ENCODE data around the gene TDP2.
A peak's percentile ranks its signal among the peaks of the same experiment; 100 is the strongest.
"Not testable (repeated sequence)": the region's sequence is repeated elsewhere in the genome, so short reads cannot be mapped to it uniquely, and the experiment has no call there.

Gene TDP2

GRCh38 chr6:24666641-24667377 lies at the start of gene TDP2, which contains the start of gene ACOT13:
Gene TDP2, minus strand, starts transcription at chr6:24666899. Its CDS starts 37 bp downstream, at chr6:24666862.
Gene ACOT13, plus strand, starts transcription at chr6:24667077. Its CDS starts 187 bp downstream, at chr6:24667264.
- peak; percentile 93 for DNase-seq (ENCODE audit: low read depth in 2 of 2)

- DNase-seq (ENCODE audit: low read depth in 2 of 2) = no peak
Observed at GRCh38 chr6:24710519-24711303, 44.0 kb upstream of the TDP2 start.

- no peak for DNase-seq (ENCODE audit: low read depth in 2 of 2)
Observed at GRCh38 chr6:24709014-24709711, 42.5 kb upstream of the TDP2 start.

GRCh38 chr6:24708612-24709011 lies 41.9 kb upstream of the TDP2 start:
- DNase-seq (ENCODE audit: low read depth in 2 of 2) = no peak

GRCh38 chr6:24704468-24704867 lies 37.8 kb upstream of the TDP2 start:
- no peak for DNase-seq (ENCODE audit: low read depth in 2 of 2)

GRCh38 chr6:24702720-24703282 lies 36.1 kb upstream of the TDP2 start:
- no peak for DNase-seq (ENCODE audit: low read depth in 2 of 2)

GRCh38 chr6:24699521-24700359 lies 33.0 kb upstream of the TDP2 start:
- DNase-seq (ENCODE audit: low read depth in 2 of 2) = no peak

- DNase-seq (ENCODE audit: low read depth in 2 of 2) = no peak
Observed at GRCh38 chr6:24696097-24696496, 29.4 kb upstream of the TDP2 start.

- DNase-seq (ENCODE audit: low read depth in 2 of 2) = not testable (repeated sequence)
Observed at GRCh38 chr6:24695635-24696034, 28.9 kb upstream of the TDP2 start.

- no peak for DNase-seq (ENCODE audit: low read depth in 2 of 2)
Observed at GRCh38 chr6:24694198-24694597, 27.5 kb upstream of the TDP2 start.

- no peak for DNase-seq (ENCODE audit: low read depth in 2 of 2)
Observed at GRCh38 chr6:24692848-24693592, 26.3 kb upstream of the TDP2 start.

- no peak for DNase-seq (ENCODE audit: low read depth in 2 of 2)
Observed at GRCh38 chr6:24692415-24692814, 25.7 kb upstream of the TDP2 start.

- no peak for DNase-seq (ENCODE audit: low read depth in 2 of 2)
Observed at GRCh38 chr6:24692003-24692402, 25.3 kb upstream of the TDP2 start.

GRCh38 chr6:24691550-24691949 lies 24.9 kb upstream of the TDP2 start:
- no peak for DNase-seq (ENCODE audit: low read depth in 2 of 2)

GRCh38 chr6:24690593-24690992 lies 23.9 kb upstream of the TDP2 start:
- DNase-seq (ENCODE audit: low read depth in 2 of 2) = no peak

GRCh38 chr6:24689964-24690363 lies 23.3 kb upstream of the TDP2 start:
- DNase-seq (ENCODE audit: low read depth in 2 of 2) = peak; percentile 8 to 21

- DNase-seq (ENCODE audit: low read depth in 2 of 2) = no peak
Observed at GRCh38 chr6:24686946-24687345, 20.2 kb upstream of the TDP2 start.

GRCh38 chr6:24686408-24686807 lies 19.7 kb upstream of the TDP2 start:
- DNase-seq (ENCODE audit: low read depth in 2 of 2) = no peak

- no peak for DNase-seq (ENCODE audit: low read depth in 2 of 2)
Observed at GRCh38 chr6:24683297-24684296, 16.9 kb upstream of the TDP2 start.
